GM23338 (cell line): ENCODE data around the gene TSHZ2. TPM values are rescaled to one million over a fixed set of nuclear protein-coding genes. Genes with fewer than 3 reads are reported as not detected.

Source experiments
- ATAC-seq: fragments of 200-7000 bp; cut with Tn5 transposase; 3 replicates; pipeline ENCODE4 v1.9.1; 2020
- DNase-seq: peaks from one replicate; pipeline ENCODE4 v3.0.0-alpha.2; 2015; ENCODE audit warnings: low spot score
- H2AFZ ChIP-seq: fragments of 200-600 bp; sonication (generic); 2 replicates; pipeline ENCODE4 v1.8.0; 2016; ENCODE audit warnings: antibody characterized with exemption, mild to moderate bottlenecking, moderate library complexity
- H3F3A ChIP-seq: fragments of 200-600 bp; sonication (generic); replicated peaks from 2 replicates; pipeline ENCODE4 v1.8.0; 2017; ENCODE audit warnings: antibody characterized with exemption, mixed run types, low read depth
- H3K27ac ChIP-seq: fragments of 200-600 bp; sonication (generic); 2 replicates; pipeline ENCODE4 v1.6.1; 2016; ENCODE audit warnings: low read depth
- H3K27me3 ChIP-seq: fragments of 200-600 bp; sonication (generic); 2 replicates; pipeline ENCODE4 v1.8.0; 2016; ENCODE audit warnings: mild to moderate bottlenecking, mixed run types, moderate library complexity; ENCODE audit not compliant: insufficient read depth
- H3K36me3 ChIP-seq: fragments of 200-600 bp; sonication (generic); 2 replicates; pipeline ENCODE4 v1.8.0; 2016; ENCODE audit warnings: mild to moderate bottlenecking; ENCODE audit not compliant: insufficient read depth
- H3K4me1 ChIP-seq: fragments of 200-600 bp; sonication (generic); 2 replicates; pipeline ENCODE4 v1.8.0; 2016; ENCODE audit warnings: mild to moderate bottlenecking, moderate library complexity; ENCODE audit not compliant: insufficient read depth
- H3K4me2 ChIP-seq: fragments of 200-600 bp; sonication (generic); 2 replicates; pipeline ENCODE4 v1.7.1; 2017; ENCODE audit warnings: mixed run types
- H3K4me3 ChIP-seq: fragments of 200-600 bp; sonication (generic); 2 replicates; pipeline ENCODE4 v1.6.1; 2016; ENCODE audit warnings: mixed run types
- H3K79me2 ChIP-seq: fragments of 200-600 bp; sonication (generic); replicated peaks from 2 replicates; pipeline ENCODE4 v1.8.0; 2017; ENCODE audit warnings: mild to moderate bottlenecking; ENCODE audit not compliant: insufficient read depth
- H3K9me2 ChIP-seq: fragments of 200-600 bp; sonication (generic); 2 replicates; pipeline ENCODE4 v1.8.0; 2017; ENCODE audit not compliant: insufficient read depth
- H4K20me1 ChIP-seq: fragments of 200-600 bp; sonication (generic); replicated peaks from 2 replicates; pipeline ENCODE4 v1.8.0; 2017; ENCODE audit warnings: mild to moderate bottlenecking; ENCODE audit not compliant: insufficient read depth
- H3K27ac Mint-ChIP-seq: 2 replicates; pipeline ENCODE4 v1.8.0; 2020; ENCODE audit warnings: inconsistent platforms, mild to moderate bottlenecking, moderate library complexity, mixed read lengths
- H3K27me3 Mint-ChIP-seq: 3 replicates; pipeline ENCODE4 v1.8.0; 2022; ENCODE audit warnings: low read depth, mild to moderate bottlenecking, moderate library complexity, mixed read lengths, inconsistent platforms; ENCODE audit not compliant: insufficient read depth, poor library complexity
- H3K36me3 Mint-ChIP-seq: 3 replicates; pipeline ENCODE4 v1.8.0; 2021; ENCODE audit warnings: low read depth, mild to moderate bottlenecking, inconsistent platforms, moderate library complexity, mixed read lengths
- H3K4me1 Mint-ChIP-seq: 3 replicates; pipeline ENCODE4 v1.8.0; 2020; ENCODE audit warnings: mild to moderate bottlenecking, inconsistent platforms, mixed read lengths
- H3K4me3 Mint-ChIP-seq: 3 replicates; pipeline ENCODE4 v1.8.0; 2021; ENCODE audit warnings: moderate library complexity, mild to moderate bottlenecking, inconsistent platforms, mixed read lengths
- H3K9me3 Mint-ChIP-seq: 3 replicates; pipeline ENCODE4 v1.8.0; 2020; ENCODE audit warnings: moderate library complexity, mild to moderate bottlenecking, inconsistent platforms, mixed read lengths
- CREB1 ChIP-seq: fragments of 250-450 bp; sonication (Bioruptor Pico); IDR thresholded peaks from 2 replicates; pipeline ENCODE4 v1.5.0; 2020; ENCODE audit warnings: low read depth, mild to moderate bottlenecking, moderate library complexity
- EZH2 ChIP-seq: fragments of 200-600 bp; sonication (generic); IDR thresholded peaks from one replicate; pipeline ENCODE4 v1.8.0; 2017; ENCODE audit warnings: antibody characterized with exemption, mild to moderate bottlenecking, low read depth; ENCODE audit not compliant: unreplicated experiment
- JUNB ChIP-seq: IDR thresholded peaks from one replicate; pipeline ENCODE4 v1.6.1; 2016; ENCODE audit warnings: antibody characterized with exemption; ENCODE audit not compliant: unreplicated experiment
- POLR2AphosphoS5 ChIP-seq: IDR thresholded peaks from 2 replicates; pipeline ENCODE4 v1.6.1; 2016; ENCODE audit warnings: antibody characterized with exemption, low read depth
- polyA plus RNA-seq: library from polyadenylated mRNA; unstranded; fragments of >200 nt; fragmentation: Nextera tagmentation; extraction: Ambion mirVana; gene quantifications from 2 replicates; pipeline ENCODE4 v1.2.1, GENCODE V29; 2016
- total RNA-seq: library from RNA; depleted of rRNA; stranded (reverse); fragments of >200 nt; shearing (Covaris generic); gene quantifications from 2 replicates; pipeline ENCODE4 v1.2.3, GENCODE V29; 2014
- TF ChIP-seq, protein P1 (sequence below): IDR thresholded peaks from one replicate; pipeline ENCODE4 v1.6.1; 2018; ENCODE audit warnings: antibody characterized with exemption; ENCODE audit not compliant: unreplicated experiment
- TF ChIP-seq, protein P2 (sequence below), 2 experiments: fragments of 200-600 bp in 1 of 2; sonication (generic) in 1 of 2; conservative IDR thresholded peaks; 2 replicates each; pipeline versions ENCODE4 v1.5.1 to v1.6.1; 2016 to 2017; ENCODE audit warnings: antibody characterized with exemption in 2 of 2, low read depth in 2 of 2, mild to moderate bottlenecking in 2 of 2, moderate library complexity in 1 of 2
- TF ChIP-seq, protein P3 (sequence below): fragments of 250-450 bp; sonication (Bioruptor Pico); IDR thresholded peaks from 2 replicates; pipeline ENCODE4 v1.5.0; 2020; ENCODE audit warnings: mild to moderate bottlenecking, moderate library complexity
- TF ChIP-seq, protein P4 (sequence below): IDR thresholded peaks from 2 replicates; pipeline ENCODE4 v1.6.1; 2016; ENCODE audit warnings: antibody characterized with exemption

TSHZ2 gene
- total and polyA plus RNA-seq, 2 experiments from 2014 or later = 0.49 to 1.3 TPM

DNA sequence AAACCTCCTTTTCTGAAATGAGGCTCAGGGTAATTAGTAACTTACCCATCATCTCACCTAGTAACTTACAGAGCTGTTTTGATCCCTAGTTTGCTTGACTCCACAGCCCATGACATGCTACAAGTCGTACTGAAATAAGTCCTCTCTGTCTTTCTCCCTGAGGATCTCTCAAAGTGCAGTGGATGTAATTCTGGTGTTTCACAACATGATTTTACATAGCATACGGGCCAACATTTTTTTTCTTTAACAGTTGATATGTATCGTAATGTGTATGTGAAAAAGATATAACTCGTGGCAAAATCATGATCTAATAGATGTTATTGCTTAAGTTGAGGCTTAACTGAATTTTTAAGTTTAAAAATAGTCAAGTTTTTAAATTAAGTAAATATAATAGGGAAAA lies 45.0 kb downstream of the TSHZ2 start (continued):
- TF ChIP-seq, protein P1, sequence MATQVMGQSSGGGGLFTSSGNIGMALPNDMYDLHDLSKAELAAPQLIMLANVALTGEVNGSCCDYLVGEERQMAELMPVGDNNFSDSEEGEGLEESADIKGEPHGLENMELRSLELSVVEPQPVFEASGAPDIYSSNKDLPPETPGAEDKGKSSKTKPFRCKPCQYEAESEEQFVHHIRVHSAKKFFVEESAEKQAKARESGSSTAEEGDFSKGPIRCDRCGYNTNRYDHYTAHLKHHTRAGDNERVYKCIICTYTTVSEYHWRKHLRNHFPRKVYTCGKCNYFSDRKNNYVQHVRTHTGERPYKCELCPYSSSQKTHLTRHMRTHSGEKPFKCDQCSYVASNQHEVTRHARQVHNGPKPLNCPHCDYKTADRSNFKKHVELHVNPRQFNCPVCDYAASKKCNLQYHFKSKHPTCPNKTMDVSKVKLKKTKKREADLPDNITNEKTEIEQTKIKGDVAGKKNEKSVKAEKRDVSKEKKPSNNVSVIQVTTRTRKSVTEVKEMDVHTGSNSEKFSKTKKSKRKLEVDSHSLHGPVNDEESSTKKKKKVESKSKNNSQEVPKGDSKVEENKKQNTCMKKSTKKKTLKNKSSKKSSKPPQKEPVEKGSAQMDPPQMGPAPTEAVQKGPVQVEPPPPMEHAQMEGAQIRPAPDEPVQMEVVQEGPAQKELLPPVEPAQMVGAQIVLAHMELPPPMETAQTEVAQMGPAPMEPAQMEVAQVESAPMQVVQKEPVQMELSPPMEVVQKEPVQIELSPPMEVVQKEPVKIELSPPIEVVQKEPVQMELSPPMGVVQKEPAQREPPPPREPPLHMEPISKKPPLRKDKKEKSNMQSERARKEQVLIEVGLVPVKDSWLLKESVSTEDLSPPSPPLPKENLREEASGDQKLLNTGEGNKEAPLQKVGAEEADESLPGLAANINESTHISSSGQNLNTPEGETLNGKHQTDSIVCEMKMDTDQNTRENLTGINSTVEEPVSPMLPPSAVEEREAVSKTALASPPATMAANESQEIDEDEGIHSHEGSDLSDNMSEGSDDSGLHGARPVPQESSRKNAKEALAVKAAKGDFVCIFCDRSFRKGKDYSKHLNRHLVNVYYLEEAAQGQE = no peak
- TF ChIP-seq, protein P2, sequence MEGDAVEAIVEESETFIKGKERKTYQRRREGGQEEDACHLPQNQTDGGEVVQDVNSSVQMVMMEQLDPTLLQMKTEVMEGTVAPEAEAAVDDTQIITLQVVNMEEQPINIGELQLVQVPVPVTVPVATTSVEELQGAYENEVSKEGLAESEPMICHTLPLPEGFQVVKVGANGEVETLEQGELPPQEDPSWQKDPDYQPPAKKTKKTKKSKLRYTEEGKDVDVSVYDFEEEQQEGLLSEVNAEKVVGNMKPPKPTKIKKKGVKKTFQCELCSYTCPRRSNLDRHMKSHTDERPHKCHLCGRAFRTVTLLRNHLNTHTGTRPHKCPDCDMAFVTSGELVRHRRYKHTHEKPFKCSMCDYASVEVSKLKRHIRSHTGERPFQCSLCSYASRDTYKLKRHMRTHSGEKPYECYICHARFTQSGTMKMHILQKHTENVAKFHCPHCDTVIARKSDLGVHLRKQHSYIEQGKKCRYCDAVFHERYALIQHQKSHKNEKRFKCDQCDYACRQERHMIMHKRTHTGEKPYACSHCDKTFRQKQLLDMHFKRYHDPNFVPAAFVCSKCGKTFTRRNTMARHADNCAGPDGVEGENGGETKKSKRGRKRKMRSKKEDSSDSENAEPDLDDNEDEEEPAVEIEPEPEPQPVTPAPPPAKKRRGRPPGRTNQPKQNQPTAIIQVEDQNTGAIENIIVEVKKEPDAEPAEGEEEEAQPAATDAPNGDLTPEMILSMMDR (conservative IDR thresholded peaks at IDR 0.05; ENCODE audit: low read depth in 2 of 2) = no peak
- TF ChIP-seq POLR2AphosphoS5 (no peak), CREB1 (no peak), EZH2 (no peak)

DNA sequence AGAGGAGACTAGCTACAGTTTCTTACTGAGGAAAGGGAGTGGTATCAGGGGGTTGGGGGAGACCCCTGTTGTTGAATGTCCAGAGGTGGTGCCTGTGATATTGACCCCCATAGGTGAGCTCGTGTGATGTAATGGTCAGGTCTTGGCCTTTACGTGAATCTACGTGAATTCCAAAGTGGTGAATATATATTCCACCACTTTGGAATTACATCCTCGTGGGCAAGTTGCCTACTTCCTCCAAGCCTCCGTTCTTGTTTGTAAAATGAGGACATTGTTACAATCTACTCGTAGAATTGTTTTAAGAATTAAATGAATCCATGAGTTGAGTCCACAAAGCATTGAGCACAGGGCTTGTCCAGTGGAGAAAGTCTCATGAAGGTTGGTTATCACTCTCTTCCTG lies 47.3 kb downstream of the TSHZ2 start:
- no peak for ATAC-seq
- no peaks in the 10 kb centered on the region for H3K36me3 ChIP-seq
- H3K4me1 ChIP-seq = no peaks in the 10 kb centered on the region
- H3K4me1 Mint-ChIP-seq = no peaks in the 10 kb centered on the region
- no peak for TF ChIP-seq JUNB
- TF ChIP-seq, protein P3, sequence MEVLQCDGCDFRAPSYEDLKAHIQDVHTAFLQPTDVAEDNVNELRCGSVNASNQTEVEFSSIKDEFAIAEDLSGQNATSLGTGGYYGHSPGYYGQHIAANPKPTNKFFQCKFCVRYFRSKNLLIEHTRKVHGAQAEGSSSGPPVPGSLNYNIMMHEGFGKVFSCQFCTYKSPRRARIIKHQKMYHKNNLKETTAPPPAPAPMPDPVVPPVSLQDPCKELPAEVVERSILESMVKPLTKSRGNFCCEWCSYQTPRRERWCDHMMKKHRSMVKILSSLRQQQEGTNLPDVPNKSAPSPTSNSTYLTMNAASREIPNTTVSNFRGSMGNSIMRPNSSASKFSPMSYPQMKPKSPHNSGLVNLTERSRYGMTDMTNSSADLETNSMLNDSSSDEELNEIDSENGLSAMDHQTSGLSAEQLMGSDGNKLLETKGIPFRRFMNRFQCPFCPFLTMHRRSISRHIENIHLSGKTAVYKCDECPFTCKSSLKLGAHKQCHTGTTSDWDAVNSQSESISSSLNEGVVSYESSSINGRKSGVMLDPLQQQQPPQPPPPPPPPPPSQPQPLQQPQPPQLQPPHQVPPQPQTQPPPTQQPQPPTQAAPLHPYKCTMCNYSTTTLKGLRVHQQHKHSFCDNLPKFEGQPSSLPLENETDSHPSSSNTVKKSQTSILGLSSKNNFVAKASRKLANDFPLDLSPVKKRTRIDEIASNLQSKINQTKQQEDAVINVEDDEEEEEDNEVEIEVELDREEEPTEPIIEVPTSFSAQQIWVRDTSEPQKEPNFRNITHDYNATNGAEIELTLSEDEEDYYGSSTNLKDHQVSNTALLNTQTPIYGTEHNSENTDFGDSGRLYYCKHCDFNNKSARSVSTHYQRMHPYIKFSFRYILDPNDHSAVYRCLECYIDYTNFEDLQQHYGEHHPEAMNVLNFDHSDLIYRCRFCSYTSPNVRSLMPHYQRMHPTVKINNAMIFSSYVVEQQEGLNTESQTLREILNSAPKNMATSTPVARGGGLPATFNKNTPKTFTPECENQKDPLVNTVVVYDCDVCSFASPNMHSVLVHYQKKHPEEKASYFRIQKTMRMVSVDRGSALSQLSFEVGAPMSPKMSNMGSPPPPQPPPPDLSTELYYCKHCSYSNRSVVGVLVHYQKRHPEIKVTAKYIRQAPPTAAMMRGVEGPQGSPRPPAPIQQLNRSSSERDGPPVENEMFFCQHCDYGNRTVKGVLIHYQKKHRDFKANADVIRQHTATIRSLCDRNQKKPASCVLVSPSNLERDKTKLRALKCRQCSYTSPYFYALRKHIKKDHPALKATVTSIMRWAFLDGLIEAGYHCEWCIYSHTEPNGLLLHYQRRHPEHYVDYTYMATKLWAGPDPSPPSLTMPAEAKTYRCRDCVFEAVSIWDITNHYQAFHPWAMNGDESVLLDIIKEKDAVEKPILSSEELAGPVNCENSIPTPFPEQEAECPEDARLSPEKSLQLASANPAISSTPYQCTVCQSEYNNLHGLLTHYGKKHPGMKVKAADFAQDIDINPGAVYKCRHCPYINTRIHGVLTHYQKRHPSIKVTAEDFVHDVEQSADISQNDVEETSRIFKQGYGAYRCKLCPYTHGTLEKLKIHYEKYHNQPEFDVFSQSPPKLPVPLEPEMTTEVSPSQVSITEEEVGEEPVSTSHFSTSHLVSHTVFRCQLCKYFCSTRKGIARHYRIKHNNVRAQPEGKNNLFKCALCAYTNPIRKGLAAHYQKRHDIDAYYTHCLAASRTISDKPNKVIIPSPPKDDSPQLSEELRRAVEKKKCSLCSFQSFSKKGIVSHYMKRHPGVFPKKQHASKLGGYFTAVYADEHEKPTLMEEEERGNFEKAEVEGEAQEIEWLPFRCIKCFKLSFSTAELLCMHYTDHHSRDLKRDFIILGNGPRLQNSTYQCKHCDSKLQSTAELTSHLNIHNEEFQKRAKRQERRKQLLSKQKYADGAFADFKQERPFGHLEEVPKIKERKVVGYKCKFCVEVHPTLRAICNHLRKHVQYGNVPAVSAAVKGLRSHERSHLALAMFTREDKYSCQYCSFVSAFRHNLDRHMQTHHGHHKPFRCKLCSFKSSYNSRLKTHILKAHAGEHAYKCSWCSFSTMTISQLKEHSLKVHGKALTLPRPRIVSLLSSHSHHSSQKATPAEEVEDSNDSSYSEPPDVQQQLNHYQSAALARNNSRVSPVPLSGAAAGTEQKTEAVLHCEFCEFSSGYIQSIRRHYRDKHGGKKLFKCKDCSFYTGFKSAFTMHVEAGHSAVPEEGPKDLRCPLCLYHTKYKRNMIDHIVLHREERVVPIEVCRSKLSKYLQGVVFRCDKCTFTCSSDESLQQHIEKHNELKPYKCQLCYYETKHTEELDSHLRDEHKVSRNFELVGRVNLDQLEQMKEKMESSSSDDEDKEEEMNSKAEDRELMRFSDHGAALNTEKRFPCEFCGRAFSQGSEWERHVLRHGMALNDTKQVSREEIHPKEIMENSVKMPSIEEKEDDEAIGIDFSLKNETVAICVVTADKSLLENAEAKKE (CRISPR knock-in tag) = no peak
- TF ChIP-seq, protein P4, sequence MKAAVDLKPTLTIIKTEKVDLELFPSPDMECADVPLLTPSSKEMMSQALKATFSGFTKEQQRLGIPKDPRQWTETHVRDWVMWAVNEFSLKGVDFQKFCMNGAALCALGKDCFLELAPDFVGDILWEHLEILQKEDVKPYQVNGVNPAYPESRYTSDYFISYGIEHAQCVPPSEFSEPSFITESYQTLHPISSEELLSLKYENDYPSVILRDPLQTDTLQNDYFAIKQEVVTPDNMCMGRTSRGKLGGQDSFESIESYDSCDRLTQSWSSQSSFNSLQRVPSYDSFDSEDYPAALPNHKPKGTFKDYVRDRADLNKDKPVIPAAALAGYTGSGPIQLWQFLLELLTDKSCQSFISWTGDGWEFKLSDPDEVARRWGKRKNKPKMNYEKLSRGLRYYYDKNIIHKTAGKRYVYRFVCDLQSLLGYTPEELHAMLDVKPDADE = no peak
- H3K9me2 ChIP-seq = peaks cover 11% of the 10 kb centered on the region; the same call in 1 of the 2 replicates
- peaks cover 2% of the 10 kb centered on the region; the same call in 2 of the 3 replicates for H3K36me3 Mint-ChIP-seq
- H4K20me1 ChIP-seq = no peaks in the 10 kb centered on the region
- no peaks in the 10 kb centered on the region for H3F3A ChIP-seq
- H3K27ac ChIP-seq = no peak overlapping the region
- no peak overlapping the region for H3K4me3 Mint-ChIP-seq
- peaks cover under 1% of the 10 kb centered on the region for H3K27me3 Mint-ChIP-seq
- no peak for DNase-seq
- no peak overlapping the region for H3K4me2 ChIP-seq
- H3K27me3 ChIP-seq = no peaks in the 10 kb centered on the region
- peaks cover 4% of the 10 kb centered on the region; the same call in 2 of the 3 replicates for H3K9me3 Mint-ChIP-seq
- H2AFZ ChIP-seq = no peak overlapping the region
- no peak overlapping the region; the same call in 1 of the 2 replicates for H3K27ac Mint-ChIP-seq
- H3K79me2 ChIP-seq = no peaks in the 10 kb centered on the region
- H3K4me3 ChIP-seq = no peak overlapping the region
